ENCODE data around the gene PEX6. TPM values are rescaled to one million over a fixed set of nuclear protein-coding genes. Genes with fewer than 3 reads are reported as not detected.
"Not testable (repeated sequence)": the region's sequence is repeated elsewhere in the genome, so short reads cannot be mapped to it uniquely, and the experiment has no call there.

Gene PEX6
- polyA plus RNA-seq, 4 donors, result 19.5 to 31.1 (median 24.2) TPM

DNA sequence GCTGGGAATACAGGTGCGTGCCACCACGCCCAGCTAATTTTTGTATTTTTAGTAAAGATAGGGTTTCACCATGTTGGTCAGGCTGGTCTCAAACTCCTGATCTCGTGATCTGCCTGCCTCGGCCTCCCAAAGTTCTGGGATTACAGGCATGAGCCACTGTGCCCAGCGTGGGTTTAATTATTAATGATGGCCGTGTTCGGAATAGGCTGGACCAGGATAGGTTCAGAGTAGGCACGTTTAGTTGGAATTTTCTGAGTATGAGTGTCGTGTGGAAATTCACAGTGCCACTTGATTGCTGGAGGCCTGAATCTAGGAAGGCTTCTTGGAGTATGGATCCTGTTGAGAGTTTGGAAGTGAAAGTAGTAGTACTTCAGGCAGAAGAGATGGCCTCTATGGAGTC lies 19.2 kb upstream of the PEX6 start:
- DNase-seq (ENCODE audit: low read depth in 4 of 4, low spot score in 2 of 4), result not testable (repeated sequence)

DNA sequence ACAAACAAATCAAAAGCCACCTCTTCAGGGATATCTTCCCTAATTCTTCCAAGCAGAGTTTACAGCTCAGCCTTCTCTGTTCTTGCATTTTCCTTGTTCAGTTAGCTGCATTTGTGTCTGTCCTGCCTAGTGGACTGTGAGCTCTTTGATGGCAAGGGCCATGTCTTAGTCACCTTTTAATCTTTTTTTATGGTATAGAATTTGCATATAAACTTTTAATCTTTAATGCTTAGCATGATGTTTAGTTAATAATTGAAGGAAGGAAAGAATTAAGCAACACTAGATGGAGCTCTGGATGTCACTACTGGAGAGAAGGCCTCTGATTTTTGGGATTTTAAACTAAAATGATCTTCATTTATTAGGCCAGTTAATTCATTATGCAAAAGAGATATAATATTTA lies 17.5 kb upstream of the PEX6 start:
- DNase-seq (ENCODE audit: low read depth in 4 of 4, low spot score in 2 of 4), result no peak

DNA sequence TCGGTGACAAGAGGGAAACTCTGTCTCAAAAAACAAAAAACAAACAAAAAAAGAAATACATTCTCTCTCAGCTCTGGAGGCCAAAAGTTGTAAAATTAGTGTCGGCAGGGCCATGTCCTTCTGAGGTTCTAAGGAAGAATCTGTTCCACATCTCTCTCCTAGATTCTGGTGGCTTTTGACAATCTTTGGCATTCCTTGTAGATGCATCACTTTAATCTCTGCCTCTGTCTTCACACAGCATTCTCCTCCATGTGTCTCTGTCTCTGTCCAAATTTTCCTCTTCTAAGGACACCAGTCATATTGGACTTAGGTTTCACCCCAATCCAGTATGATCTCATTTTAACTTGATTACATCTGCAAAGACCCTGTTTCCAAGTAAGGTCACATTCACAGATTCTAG lies 14.5 kb upstream of the PEX6 start:
- DNase-seq (ENCODE audit: low read depth in 4 of 4, low spot score in 2 of 4), result no peak

DNA sequence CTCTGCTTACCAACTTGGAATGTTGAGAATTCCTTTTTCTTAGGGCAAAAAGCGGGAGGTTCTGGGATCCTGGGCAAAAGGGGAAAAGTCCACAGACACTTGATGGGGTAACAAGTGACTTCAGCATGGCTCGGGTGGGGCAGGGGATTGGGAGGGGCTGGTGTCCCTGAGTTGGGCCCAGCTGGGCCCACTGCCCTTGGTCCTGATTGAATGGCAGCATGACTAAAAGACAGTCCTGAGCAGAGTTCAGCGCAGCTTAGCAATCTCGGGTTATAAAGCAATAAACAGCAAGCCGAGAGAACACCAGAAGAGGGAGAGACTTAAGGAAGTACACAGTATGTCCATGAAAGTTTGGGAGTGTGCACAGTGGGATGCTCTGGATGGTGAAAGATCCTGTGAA lies 10.9 kb upstream of the PEX6 start:
- no peak for DNase-seq (ENCODE audit: low read depth in 4 of 4, low spot score in 2 of 4)

DNA sequence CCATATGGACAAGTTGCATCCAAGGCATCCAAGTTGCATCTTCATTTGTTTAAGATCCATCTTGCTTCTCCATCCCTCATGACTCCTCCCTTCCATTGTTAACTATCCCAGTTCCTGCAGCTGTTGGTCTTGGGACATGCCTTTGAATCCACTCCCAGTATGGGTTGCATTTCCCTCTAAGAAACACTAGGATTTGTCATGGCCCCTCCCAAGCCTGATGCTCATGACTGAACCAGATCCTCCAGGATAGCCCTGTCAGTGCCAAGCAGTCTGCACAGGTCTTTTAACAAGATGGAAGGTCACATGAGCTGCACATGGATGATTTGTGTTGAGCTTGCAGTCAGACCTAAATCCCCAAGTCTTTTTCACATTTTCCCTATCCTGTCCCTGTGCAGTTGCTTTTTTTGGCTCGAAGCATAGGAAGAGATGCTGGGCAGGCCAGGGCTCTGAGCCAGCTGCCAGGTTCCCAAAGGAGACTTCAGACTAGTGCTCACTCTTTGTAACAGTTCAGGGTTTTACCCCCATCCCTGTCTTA lies 9.6 kb upstream of the PEX6 start:
- DNase-seq (ENCODE audit: low read depth in 4 of 4, low spot score in 2 of 4), result no peak

DNA sequence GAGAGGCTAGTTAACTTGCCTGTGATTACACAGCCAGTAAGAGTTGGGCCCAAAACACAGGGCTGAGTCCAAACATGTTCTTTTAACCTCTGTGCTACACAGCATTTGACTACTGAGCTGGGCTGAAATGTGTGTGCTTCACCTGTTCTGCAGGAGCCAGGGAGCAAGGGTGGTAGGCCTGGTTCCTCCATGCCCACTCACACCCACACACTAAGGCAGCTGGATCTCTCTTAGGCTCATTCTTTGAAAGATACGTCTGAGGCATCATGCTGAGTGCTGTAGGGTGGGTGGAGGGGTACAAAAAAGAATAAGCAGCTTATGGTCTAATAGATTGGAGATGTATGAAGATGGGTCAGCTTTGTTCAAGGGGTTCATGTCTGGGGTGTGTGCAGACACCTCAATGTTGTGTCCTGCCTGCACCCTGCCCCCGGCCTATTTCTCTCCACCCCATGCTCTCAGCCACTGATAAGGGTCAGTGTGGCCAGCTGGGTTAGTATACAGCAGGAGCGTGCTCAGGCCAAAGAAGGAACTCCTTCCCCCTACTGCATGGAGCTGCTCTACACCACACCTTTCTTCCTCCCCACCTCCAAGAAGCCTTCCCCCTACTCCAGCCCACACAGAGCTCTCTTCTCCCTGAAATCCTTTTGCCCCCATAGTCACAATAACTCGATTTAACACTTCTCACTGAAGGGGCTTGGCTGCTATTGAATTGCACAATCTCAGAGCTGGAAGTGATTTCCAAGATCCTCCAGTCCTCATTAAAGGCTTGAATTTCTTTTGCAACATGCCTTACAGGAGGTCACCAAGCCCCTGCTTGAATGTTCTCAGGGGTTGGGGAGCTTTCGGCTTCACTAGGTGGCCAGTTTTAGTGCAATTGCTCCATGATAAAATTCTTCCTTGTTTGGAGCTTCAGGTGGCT lies 8.8 kb upstream of the PEX6 start:
- no peak for DNase-seq (ENCODE audit: low read depth in 4 of 4, low spot score in 2 of 4)

DNA sequence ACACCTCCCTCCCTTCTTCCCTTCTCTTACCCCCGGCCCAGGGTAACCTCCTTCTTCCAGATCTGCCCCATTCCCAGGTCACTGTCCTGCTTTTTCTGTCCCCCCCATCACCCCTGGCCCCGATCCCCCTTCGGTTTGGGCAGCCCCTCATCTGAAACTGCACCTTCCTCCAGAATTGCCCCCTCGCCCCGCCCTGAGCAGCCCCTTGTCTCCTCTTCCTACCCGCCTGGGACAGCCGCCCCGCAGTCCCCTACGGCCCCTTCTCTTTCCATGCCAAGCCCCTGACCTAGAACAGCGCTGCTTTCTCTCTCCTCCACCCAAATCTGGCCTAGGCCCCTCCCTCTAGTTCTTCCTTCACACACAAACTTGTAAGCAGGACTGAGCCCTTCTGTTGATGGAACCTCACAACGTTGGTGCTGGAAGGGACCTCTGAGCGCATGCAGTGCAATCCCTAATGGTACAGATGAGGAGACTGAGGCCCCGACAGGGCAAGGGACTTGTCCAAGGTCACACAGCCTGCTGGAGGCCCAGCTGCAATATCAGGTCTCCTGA lies 6.0 kb upstream of the PEX6 start:
- DNase-seq (ENCODE audit: low read depth in 4 of 4, low spot score in 2 of 4), result no peak

DNA sequence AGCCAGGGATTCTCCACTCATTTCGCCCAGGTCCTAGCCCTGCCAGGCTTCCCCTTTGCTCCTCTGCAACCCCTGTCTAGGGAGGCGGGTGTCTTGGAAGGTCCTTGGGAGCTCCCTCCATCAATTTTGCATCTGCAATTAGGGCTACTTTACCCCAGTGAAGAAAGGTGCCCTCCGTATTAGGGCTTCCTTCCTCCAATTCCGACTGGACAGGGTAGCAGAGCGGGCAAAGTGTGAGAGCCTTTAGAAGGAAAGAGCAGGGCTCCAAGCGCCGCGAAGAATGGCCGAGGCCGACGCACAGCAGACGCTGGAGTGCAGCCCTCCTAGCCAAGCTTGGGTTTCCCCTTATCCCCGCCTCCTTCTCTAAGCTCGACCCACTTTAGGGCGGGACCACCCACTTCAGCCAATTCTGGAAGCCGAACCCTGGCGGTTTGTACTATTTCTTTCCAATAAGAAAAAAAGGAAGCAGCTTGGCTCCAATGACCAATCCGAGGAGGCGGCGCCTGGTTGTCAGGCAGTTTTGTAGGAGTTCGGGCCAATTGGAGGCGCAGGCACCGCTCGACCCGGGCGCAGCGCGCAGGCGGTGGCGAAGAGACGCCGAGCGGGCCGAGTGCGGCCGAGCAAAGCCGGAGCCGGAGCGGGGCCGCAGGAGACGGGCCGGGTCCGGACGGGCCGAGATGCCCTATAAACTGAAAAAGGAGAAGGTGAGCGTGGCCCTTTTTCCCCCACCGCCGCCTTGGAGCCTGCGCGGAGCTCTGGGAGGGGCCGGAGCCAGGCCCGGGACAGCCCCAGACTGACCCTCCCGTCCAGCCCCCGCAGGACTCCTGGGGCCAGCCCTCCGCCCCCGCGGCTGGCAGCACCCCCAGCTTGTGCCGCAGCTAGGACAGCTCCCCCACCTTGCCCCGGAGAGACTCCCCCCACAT lies 5.3 kb upstream of the PEX6 start, which contains the start of gene PPP2R5D:
PPP2R5D (plus strand) TSS at position 570 of the 923 bp plus-strand sequence; CDS start at position 678, 108 bp downstream.
- DNase-seq (ENCODE audit: low read depth in 4 of 4, low spot score in 2 of 4), result peak; percentile 92 to 99 (median 94)

DNA sequence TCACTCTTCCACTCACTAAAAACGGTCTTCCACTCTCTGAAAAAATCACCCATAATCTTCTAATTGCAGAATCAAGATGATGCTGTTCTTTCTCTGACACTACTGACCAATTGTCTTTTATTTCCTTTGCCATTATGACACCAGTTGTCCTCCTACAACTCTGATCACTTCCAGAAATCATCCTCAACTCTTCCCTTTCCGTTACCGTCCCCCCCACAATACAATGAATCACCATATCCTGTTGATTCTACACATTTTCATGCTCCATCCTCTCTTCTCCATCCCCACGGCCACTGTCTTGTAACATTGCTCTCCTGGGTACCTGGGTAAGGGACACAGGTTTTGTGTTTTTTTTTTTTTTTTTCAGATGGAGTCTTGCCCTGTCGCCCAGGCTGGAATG lies 2.9 kb upstream of the PEX6 start:
- no peak for DNase-seq (ENCODE audit: low read depth in 4 of 4, low spot score in 2 of 4)

DNA sequence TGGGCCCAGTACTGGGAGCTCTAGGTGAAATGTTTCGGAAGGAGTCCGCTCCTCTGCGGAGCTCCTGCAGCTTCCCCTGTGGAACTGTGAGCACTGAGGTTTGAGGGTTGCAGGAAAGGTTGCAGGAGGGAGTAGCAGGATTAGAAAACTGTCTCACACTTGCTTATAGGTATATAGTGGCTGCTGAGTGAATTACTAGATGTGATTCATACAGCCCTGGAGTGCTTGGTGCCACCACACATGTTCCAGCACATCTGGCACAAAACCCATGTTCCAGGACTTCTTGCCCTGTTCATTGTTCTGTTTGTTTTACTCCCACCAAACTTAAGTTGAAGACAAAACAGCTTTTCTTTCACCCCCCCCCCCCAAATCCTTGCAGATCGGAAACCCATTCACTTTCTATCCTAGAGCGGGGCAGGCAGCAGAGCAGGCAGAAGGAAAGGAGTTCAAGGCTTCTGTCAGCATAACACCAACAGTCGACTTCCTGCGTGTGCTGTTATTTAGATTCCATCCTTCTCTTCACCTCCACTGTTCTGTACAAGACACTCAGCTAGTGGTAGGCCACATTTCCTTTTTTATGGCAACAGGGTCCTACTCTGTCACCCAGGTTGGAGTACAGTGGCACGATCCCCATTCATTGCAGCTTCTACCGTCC lies 669 bp upstream of the PEX6 start:
- no peak for DNase-seq (ENCODE audit: low read depth in 4 of 4, low spot score in 2 of 4)

DNA sequence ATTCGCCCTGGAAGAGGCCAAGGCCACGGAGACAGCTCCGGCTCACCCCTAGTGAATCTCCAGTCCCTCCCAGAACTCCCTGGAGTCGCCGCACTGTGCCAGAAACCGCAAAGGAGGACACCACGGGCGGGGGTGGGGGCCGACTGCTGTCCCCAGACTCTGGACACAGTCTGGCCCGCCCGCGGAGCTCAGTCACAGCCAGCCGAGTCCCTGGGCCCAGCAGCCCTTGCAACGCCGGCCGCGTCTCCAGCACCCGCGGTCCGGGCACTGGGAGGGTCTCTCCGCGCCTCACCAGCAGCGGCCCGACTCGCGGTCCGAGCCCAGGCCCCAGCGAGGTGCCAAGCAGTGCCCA lies 518 bp downstream of the PEX6 start:
- DNase-seq (ENCODE audit: low read depth in 4 of 4, low spot score in 2 of 4), result no peak

DNA sequence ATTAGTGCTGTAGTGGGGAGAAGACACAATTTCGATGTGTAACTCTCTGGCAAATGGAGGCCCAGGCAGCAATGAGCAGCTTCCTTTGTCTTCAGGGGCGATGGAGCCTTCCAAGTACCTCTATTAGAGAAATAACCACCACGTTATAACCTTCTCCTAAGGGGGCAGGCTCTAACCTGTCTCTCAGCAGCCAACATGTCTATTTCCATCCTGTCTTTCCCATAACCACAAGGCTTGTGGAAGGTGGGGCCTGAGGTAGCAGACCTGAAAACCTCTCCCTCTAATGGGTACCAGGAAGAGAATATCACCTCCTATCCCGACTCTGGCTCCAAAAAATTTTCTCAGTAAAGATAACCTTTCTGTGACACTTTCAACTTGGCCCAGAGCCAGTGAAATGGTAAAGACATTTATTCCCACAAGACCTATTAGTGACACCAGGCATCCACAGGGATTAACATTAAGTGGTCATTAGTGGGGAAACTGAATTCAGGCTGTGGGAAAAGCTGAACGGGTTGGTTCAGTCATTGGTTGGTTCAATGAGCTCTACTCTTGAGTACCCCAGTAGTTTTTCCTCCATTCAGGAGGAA lies 4.0 kb downstream of the PEX6 start:
- DNase-seq (ENCODE audit: low read depth in 4 of 4, low spot score in 2 of 4), result no peak

DNA sequence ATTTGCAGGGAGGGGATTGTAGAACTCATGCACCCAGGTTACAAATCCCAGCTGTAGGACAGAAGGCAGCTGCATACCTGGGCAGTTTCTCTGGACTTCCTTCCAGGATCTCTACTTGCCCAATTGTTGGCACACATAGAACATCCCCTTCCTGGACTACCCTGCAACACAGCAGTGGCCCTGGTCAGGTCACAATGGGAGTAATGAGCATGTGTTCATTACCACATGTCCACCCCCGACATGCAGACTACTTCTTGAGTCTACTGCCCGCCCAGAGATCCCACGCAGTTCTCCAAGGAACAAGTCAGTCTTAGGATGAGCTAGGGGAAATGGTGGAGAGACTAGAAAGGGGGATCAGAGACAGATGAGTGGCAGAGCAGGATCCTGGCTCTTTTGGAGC lies 5.1 kb downstream of the PEX6 start:
- no peak for DNase-seq (ENCODE audit: low read depth in 4 of 4, low spot score in 2 of 4)

DNA sequence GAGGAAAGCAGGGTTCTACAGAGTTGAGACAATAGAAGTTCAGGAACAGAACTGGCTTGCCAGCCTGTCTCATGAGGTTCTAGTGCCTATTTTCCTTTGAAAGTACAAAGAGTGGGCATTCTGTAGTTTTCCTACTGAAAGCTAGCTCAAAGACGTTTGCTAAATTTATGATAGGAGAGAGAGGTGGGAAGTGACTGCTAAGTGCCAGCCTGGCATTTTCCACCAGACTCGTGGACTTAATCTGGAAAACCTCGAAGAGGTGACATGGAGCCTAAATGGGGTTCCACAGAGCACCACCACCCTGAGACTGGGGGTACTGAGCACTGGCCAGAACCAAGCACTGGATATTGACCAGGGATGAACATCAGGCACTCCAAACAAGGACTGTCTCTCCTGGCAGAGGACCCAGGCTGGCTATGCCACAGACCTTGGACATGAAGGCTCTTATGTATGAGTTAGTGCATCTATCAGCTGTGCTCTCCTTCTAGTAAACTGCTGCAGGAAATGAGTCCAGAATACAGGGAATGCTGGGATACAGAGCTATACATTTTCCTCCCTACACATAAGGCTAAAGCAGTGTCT lies 7.1 kb downstream of the PEX6 start:
- no peak for DNase-seq (ENCODE audit: low read depth in 4 of 4, low spot score in 2 of 4)

DNA sequence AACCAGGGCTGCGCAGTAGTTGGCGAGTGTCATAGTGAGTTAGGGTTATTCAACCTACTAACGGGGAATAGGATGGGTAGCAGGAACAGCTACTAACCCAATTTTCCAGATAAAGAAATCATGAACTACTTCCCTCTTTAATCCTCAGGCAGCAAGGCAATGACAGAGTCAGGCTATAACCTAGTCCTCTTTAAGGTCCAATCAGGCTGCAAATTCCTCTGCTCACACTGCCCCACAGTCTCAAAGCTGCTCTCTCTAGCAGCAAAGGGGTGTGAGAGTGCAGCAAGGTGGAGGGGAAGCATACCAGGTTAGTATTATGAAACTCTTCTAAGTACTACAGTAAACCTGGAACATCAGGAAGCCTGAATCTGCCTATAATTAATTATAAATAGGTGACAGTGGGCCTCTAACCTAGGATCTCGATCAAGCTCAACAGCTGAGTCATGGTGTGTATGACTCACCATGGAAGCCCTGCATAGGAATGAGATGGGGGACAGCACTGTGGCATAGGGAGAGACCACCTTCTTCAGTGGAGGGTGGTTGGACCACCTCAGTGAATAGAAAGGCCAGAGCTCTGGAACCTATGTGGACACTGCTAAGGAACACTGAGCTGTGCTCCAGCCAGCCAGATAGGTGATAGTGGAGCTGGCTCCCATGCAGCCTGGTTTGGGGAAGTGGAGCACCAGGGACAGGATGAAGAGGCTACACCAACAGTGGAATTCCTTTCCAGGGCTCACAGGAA lies 7.9 kb downstream of the PEX6 start:
- DNase-seq (ENCODE audit: low read depth in 4 of 4, low spot score in 2 of 4), result no peak

DNA sequence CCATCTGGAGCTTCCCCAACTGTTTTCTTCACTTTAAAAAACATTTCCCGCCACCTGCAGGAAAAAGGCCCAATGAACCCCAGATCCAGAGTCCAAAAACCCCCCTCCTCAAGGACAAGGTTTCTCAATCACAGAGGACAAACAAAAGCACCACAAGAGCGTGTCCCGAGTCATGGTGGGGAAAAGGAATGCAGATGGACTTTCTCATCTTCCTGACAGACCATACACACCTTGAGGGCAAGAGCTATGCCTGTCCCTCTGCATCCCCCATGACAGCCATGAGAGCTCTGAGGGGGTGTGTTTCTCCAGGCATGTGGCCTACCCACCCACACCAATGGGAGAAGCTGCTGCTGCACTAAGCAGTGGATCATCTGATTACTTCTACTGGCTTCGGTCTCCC lies 9.0 kb downstream of the PEX6 start:
- DNase-seq (ENCODE audit: low read depth in 4 of 4, low spot score in 2 of 4), result no peak

DNA sequence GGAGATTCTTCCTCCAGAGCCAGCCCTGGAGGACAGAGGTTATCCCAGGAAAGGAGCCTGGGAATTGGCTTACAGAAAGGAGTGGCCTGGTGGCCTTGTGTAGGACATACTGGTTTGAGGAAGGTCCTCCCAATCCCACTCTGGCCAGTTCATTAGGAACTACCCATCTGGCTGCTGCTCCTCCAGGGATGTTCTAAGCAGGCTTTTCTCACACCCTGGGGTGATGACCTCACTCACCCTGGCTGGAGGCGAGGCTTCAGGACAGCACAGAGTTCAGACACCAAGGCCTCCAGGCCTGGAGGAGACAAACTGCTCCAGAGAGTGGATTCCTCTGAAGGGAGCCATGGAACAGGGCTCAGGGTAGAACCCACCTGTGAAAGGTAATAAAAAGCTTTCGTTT lies 9.6 kb downstream of the PEX6 start:
- no peak for DNase-seq (ENCODE audit: low read depth in 4 of 4, low spot score in 2 of 4)

DNA sequence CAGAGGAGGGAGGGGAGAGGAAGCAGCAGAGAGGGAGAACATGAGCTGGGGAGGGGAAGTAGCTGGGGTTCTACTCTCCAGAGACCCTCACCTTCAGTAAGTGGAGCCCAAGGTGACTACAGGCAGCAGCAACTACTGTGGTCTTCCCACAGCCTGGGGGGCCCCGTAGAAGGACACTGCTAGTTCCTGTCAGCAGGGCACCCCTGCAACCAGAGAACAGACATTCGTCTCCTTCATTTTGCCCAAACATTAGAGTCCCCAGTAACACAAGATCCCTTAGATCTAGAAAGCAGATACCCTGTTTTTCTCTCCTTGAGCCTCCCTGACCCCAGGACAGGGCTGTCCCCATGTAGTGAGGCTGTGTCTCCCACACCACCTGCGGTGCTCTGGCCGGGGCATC lies 10.2 kb downstream of the PEX6 start:
- DNase-seq (ENCODE audit: low read depth in 4 of 4, low spot score in 2 of 4), result no peak

DNA sequence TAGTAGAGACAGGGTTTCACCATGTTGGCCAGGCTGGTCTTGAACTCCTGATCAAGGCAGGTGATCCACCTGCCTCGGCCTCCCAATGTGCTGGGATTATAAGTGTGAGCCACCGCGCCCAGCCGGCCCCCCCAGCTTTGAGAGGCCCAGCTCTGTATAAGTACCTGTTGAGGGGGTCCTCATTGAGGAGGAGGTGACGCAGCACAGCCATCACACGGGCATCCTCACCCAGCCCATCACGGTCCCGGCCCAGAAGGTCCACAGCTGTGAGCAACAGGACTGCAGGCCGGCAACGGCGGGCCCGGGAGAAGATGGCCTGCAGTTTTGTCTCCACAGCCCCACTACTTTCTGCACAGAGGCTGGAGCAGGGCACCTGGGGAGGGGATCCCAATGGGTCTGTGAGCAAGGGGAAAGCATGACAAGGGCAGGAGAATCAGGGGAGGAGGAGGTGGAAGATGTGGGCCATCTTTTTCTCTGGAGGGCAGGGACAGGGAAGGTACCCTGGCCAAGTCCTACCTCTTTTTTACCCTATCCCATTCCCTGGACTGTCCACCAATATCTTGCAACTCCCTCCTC lies 10.8 kb downstream of the PEX6 start:
- no peak for DNase-seq (ENCODE audit: low read depth in 4 of 4, low spot score in 2 of 4)

Data from left renal cortex interstitium (tissue), 4 donors.